Fibroblast of lung (primary cell): ENCODE measurements around the gene NOS1AP. TPM values are rescaled to one million over a fixed set of nuclear protein-coding genes. Genes with fewer than 3 reads are reported as not detected.

ENCODE experiments used
- DNase-seq, 2 donors: peaks; one replicate each; pipeline versions ENCODE4 v3.0.0 to v3.0.0-alpha.2; 2010; ENCODE audit warnings: low read depth in 2 of 2
- H2AFZ ChIP-seq: 2 replicates; pipeline ENCODE4 v1.5.1; 2012; ENCODE audit warnings: low read length, control low read depth, inconsistent platforms
- H3K27ac ChIP-seq: 2 replicates; pipeline ENCODE4 v1.5.1; 2011; ENCODE audit warnings: low read length, control low read depth; ENCODE audit not compliant: insufficient read depth
- H3K27me3 ChIP-seq: 2 replicates; pipeline ENCODE4 v1.5.1; 2011; ENCODE audit warnings: mild to moderate bottlenecking, low read length; ENCODE audit not compliant: control insufficient read depth, insufficient read depth
- H3K36me3 ChIP-seq: 2 replicates; pipeline ENCODE4 v1.5.1; 2011; ENCODE audit warnings: low read length; ENCODE audit not compliant: control insufficient read depth, insufficient read depth
- H3K4me1 ChIP-seq: 2 replicates; pipeline ENCODE4 v1.5.1; 2011; ENCODE audit warnings: low read length; ENCODE audit not compliant: control insufficient read depth, insufficient read depth; ENCODE audit errors: extremely low read depth
- H3K4me2 ChIP-seq: 2 replicates; pipeline ENCODE4 v1.5.1; 2011; ENCODE audit warnings: low read length, control low read depth; ENCODE audit not compliant: insufficient read depth; ENCODE audit errors: extremely low read depth
- H3K4me3 ChIP-seq, 4 experiments: fragments of 200-600 bp in 1 of 4; sonication (generic) in 1 of 4; replicated peaks in 1 of 4; 2 replicates each; pipeline ENCODE4 v1.5.1; 2011 to 2016; ENCODE audit warnings: low read length in 4 of 4, low read depth in 3 of 4, mild to moderate bottlenecking in 3 of 4, control low read depth in 2 of 4, inconsistent platforms in 1 of 4, mixed read lengths in 1 of 4; ENCODE audit not compliant: insufficient read depth in 1 of 4; ENCODE audit errors: control extremely low read depth in 1 of 4
- H3K79me2 ChIP-seq: 2 replicates; pipeline ENCODE4 v1.5.1; 2012; ENCODE audit warnings: mild to moderate bottlenecking, low read length, inconsistent platforms; ENCODE audit not compliant: control insufficient read depth, insufficient read depth
- H3K9ac ChIP-seq: 2 replicates; pipeline ENCODE4 v1.5.1; 2011; ENCODE audit warnings: mild to moderate bottlenecking, low read length, control low read depth; ENCODE audit not compliant: insufficient read depth
- H3K9me3 ChIP-seq: 2 replicates; pipeline ENCODE4 v1.5.1; 2012; ENCODE audit warnings: low read depth, low read length; ENCODE audit not compliant: control insufficient read depth, insufficient read depth
- H4K20me1 ChIP-seq: 2 replicates; pipeline ENCODE4 v1.5.1; 2011; ENCODE audit warnings: low read length; ENCODE audit not compliant: control insufficient read depth, insufficient read depth; ENCODE audit errors: extremely low read depth
- EZH2 ChIP-seq: IDR thresholded peaks from 2 replicates; pipeline ENCODE4 v1.5.1; 2012; ENCODE audit warnings: low read length, control low read depth, mild to moderate bottlenecking; ENCODE audit errors: missing control alignments
- polyA plus RNA-seq, 2 donors: library from polyadenylated mRNA; depleted of rRNA in 1 of 2; stranded (reverse) in 1 of 2; unstranded in 1 of 2; fragments of >200 nt; gene quantifications; 2 replicates each; pipeline ENCODE4 v1.2.1, GENCODE V29; 2011 to 2012; ENCODE audit warnings: missing spikeins in 1 of 2
- total RNA-seq: library from RNA; depleted of rRNA; stranded (reverse); fragments of >200 nt; gene quantifications from 2 replicates; pipeline ENCODE4 v1.2.1, GENCODE V29; 2014
- TF ChIP-seq, protein P1 (sequence below), 2 donors: IDR thresholded peaks in 1 of 2; conservative IDR thresholded peaks in 1 of 2; 1 replicate in 1 of 2; 2 replicates in 1 of 2; pipeline ENCODE4 v1.5.1; 2011 to 2012; ENCODE audit warnings: low read length in 2 of 2, control low read depth in 1 of 2, inconsistent platforms in 1 of 2, low read depth in 1 of 2, mild to moderate bottlenecking in 1 of 2

NOS1AP gene
- total and polyA plus RNA-seq, 2 donors (not counting 1 experiment from before 2014, with no cell fraction given), result 0.14 to 0.17 TPM

DNA sequence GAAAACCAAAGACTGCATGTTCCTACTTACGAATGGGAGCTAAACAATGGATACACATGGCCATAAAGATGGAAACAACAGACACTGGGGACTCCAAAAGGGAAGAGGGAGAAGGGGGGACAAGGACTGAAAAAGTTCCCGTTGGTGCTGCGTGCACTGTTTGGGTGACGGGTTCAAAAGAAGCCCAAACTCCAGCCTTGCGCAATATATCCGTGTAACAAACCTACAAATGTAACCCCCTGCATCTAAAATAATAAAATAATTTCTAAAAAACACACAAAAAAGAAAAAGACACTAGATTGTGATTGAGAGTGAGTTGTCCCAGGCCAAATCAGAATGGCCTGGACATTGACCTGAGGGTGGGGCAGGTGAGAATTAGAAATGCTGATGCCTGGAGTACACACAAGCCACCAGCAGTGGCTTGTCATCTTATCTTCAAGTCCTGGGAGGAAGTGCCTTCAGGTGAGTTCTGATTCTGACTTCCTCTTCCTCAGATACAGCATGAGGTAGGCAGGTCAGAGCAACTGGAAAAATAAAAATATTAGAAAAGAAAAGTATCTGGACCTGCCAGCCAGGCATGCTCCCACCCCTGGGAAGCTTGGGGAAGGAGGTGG is 252.4 kb downstream of the NOS1AP start:
- H2AFZ ChIP-seq, result no peak overlapping the region
- no peaks in the 10 kb centered on the region for H3K36me3 ChIP-seq
- H4K20me1 ChIP-seq, result no peaks in the 10 kb centered on the region
- no peaks in the 10 kb centered on the region for H3K9me3 ChIP-seq
- no peak overlapping the region for H3K9ac ChIP-seq
- DNase-seq, result no peak
- H3K27ac ChIP-seq, result no peak overlapping the region
- no peaks in the 10 kb centered on the region for H3K79me2 ChIP-seq
- H3K4me2 ChIP-seq, result no peak overlapping the region
- H3K27me3 ChIP-seq, result peaks cover 7% of the 10 kb centered on the region
- no peaks in the 10 kb centered on the region for H3K4me1 ChIP-seq
- no peak for TF ChIP-seq EZH2
- TF ChIP-seq, protein P1, sequence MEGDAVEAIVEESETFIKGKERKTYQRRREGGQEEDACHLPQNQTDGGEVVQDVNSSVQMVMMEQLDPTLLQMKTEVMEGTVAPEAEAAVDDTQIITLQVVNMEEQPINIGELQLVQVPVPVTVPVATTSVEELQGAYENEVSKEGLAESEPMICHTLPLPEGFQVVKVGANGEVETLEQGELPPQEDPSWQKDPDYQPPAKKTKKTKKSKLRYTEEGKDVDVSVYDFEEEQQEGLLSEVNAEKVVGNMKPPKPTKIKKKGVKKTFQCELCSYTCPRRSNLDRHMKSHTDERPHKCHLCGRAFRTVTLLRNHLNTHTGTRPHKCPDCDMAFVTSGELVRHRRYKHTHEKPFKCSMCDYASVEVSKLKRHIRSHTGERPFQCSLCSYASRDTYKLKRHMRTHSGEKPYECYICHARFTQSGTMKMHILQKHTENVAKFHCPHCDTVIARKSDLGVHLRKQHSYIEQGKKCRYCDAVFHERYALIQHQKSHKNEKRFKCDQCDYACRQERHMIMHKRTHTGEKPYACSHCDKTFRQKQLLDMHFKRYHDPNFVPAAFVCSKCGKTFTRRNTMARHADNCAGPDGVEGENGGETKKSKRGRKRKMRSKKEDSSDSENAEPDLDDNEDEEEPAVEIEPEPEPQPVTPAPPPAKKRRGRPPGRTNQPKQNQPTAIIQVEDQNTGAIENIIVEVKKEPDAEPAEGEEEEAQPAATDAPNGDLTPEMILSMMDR (conservative IDR thresholded peaks at IDR 0.05 in 1 of 2, IDR thresholded peaks at IDR 0.05 in 1 of 2; ENCODE audit: low read depth in 1 of 2, low read length in 2 of 2), result no peak
- H3K4me3 ChIP-seq, result no peak overlapping the region

DNA sequence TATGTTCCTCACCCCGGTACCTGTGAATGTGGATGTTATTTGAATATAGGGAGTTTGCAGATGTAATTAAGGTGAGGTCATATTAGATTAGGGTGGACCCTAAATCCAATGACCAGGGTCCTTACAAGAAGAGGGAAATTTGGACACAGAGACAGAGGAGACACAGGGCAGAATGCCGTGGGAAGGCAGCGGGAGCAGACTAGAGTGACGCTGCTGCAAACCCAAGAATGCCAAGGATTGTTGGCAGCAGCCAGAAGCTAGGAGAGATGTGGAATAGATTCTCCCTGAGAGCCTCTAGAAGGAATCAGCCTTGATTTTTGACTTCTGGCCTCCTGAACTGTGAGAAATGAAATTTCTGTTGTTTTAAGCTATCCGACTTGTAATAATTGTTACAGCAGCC is 253.5 kb downstream of the NOS1AP start:
- Histone ChIP-seq H3K79me2 (no peaks in the 10 kb centered on the region), H3K27ac (no peak overlapping the region), H3K9me3 (no peaks in the 10 kb centered on the region), H3K36me3 (no peaks in the 10 kb centered on the region), H3K27me3 (peaks cover 7% of the 10 kb centered on the region), H4K20me1 (no peaks in the 10 kb centered on the region), H3K4me2 (no peak overlapping the region), H3K4me1 (no peaks in the 10 kb centered on the region), H3K4me3 (no peak overlapping the region), H3K9ac (no peak overlapping the region), H2AFZ (no peak overlapping the region)
- no peak for TF ChIP-seq EZH2
- TF ChIP-seq, protein P1 (conservative IDR thresholded peaks at IDR 0.05 in 1 of 2, IDR thresholded peaks at IDR 0.05 in 1 of 2; ENCODE audit: low read depth in 1 of 2, low read length in 2 of 2), result no peak
- peak in 1 of 2 donors; percentile 24 for DNase-seq

DNA sequence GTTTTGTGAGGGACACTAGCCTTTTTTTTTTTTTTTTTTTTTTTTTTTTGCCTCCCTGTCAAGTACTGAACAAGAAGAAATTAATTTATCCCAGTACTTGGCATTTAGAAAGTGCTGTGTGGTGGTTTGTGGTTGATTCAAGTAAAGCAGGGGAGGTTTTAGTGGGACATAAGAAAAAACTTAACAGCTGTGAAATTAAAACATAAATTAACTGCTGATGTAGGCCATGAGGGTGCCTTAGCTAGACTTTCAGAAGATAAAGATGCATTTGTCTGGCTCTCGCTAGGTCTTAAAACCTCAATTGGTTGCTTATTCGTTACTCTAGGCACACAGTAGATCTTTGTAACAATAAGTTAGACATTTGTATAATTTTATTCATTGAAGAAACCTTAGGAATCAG is 254.9 kb downstream of the NOS1AP start:
- H3K4me3 ChIP-seq, result no peak overlapping the region
- H3K27ac ChIP-seq, result no peak overlapping the region
- H2AFZ ChIP-seq, result no peak overlapping the region
- H3K36me3 ChIP-seq, result no peaks in the 10 kb centered on the region
- DNase-seq, result peak in 1 of 2 donors; percentile 65
- no peak overlapping the region for H3K9ac ChIP-seq
- no peaks in the 10 kb centered on the region for H4K20me1 ChIP-seq
- H3K4me1 ChIP-seq, result no peaks in the 10 kb centered on the region
- peaks cover 7% of the 10 kb centered on the region for H3K27me3 ChIP-seq
- TF ChIP-seq EZH2, result no peak
- TF ChIP-seq, protein P1 (conservative IDR thresholded peaks at IDR 0.05 in 1 of 2, IDR thresholded peaks at IDR 0.05 in 1 of 2; ENCODE audit: low read depth in 1 of 2, low read length in 2 of 2), result no peak
- no peaks in the 10 kb centered on the region for H3K9me3 ChIP-seq
- no peaks in the 10 kb centered on the region for H3K79me2 ChIP-seq
- no peak overlapping the region for H3K4me2 ChIP-seq
